Spleen (tissue), 11 donors: ENCODE data around the gene CCDC107. TPM values are rescaled to one million over a fixed set of nuclear protein-coding genes. Genes with fewer than 3 reads are reported as not detected.

Experiments used
- DNase-seq: peaks from one replicate; pipeline ENCODE4 v3.0.0-alpha.2; 2020
- H3K27ac ChIP-seq, 8 donors: fragments of 200-600 bp; sonication (generic) in 7 of 8; 1 replicate in 4 of 8; 2 replicates in 4 of 8; pipeline versions ENCODE4 v1.5.0 to v1.8.0; 2016 to 2021; ENCODE audit warnings: inconsistent platforms in 4 of 8, mild to moderate bottlenecking in 4 of 8, moderate library complexity in 1 of 8
- H3K27me3 ChIP-seq, 7 donors: fragments of 200-600 bp; sonication (generic) in 6 of 7; replicated peaks in 1 of 7; 1 replicate in 4 of 7; 2 replicates in 3 of 7; pipeline versions ENCODE4 v1.5.0 to v1.8.0; 2016 to 2021; ENCODE audit warnings: inconsistent platforms in 3 of 7, mild to moderate bottlenecking in 1 of 7
- H3K36me3 ChIP-seq, 6 donors: fragments of 200-600 bp; sonication (generic) in 5 of 6; 1 replicate in 4 of 6; 2 replicates in 2 of 6; pipeline versions ENCODE4 v1.5.0 to v1.8.0; 2016 to 2021; ENCODE audit warnings: inconsistent platforms in 2 of 6
- H3K4me1 ChIP-seq, 6 donors: fragments of 200-600 bp; sonication (generic) in 5 of 6; 1 replicate in 3 of 6; 2 replicates in 3 of 6; pipeline versions ENCODE4 v1.5.0 to v1.8.0; 2016 to 2021; ENCODE audit warnings: inconsistent platforms in 3 of 6
- H3K4me3 ChIP-seq, 8 donors: fragments of 200-600 bp; sonication (generic) in 7 of 8; 1 replicate in 4 of 8; 2 replicates in 4 of 8; pipeline versions ENCODE4 v1.5.0 to v1.8.0; 2016 to 2021; ENCODE audit warnings: inconsistent platforms in 4 of 8, mild to moderate bottlenecking in 4 of 8, moderate library complexity in 2 of 8
- H3K9me3 ChIP-seq, 8 donors: fragments of 200-600 bp; sonication (generic) in 7 of 8; 1 replicate in 4 of 8; 2 replicates in 4 of 8; pipeline versions ENCODE4 v1.5.0 to v1.8.0; 2016 to 2021; ENCODE audit warnings: inconsistent platforms in 4 of 8
- CTCF ChIP-seq, 11 experiments: fragments of 200-600 bp in 7 of 11; fragments of 450-650 bp in 4 of 11; sonication (generic) in 4 of 11; IDR thresholded peaks in 8 of 11; conservative IDR thresholded peaks in 3 of 11; 1 replicate in 7 of 11; 2 replicates in 4 of 11; pipeline versions ENCODE4 v1.4.0 to v1.8.0; 2016 to 2021; ENCODE audit warnings: antibody characterized with exemption in 11 of 11, inconsistent platforms in 4 of 11, mild to moderate bottlenecking in 1 of 11
- POLR2A ChIP-seq, 3 donors: fragments of 450-650 bp; IDR thresholded peaks; one replicate each; pipeline ENCODE4 v1.5.1; 2017; ENCODE audit warnings: antibody characterized with exemption in 3 of 3, mild to moderate bottlenecking in 1 of 3
- POLR2AphosphoS5 ChIP-seq, 3 donors: sonication (generic); formaldehyde crosslinking; IDR thresholded peaks; one replicate each; pipeline ENCODE4 v1.5.1; 2017; ENCODE audit warnings: antibody characterized with exemption in 3 of 3
- WGBS, 5 donors: extraction: QIAGEN DNeasy Blood & Tissue Kit in 3 of 5; methylation state at CpG; one replicate each; pipeline versions ENCODE4 v1.1.5 to v1.1.7; 2013 to 2018; 5-methylcytosine and 5-hydroxymethylcytosine counted together
- intact Hi-C: fragments of 100-400 bp; cut with DNase I; formaldehyde crosslinking; loops from one replicate; pipeline ENCODE4 v1.15.0; 2023; ENCODE audit warnings: low total_unique reads
- polyA plus RNA-seq, 3 donors: library from polyadenylated mRNA; stranded (reverse); fragments of 200-250 nt; gene quantifications; one replicate each; pipeline ENCODE4 v1.2.1, GENCODE V29; 2013
- total RNA-seq, 7 donors: library from RNA; depleted of rRNA in 3 of 7; stranded (reverse); fragments of >200 nt in 3 of 7; fragmentation: NEBNext Ultra II Directional in 4 of 7; extraction: Animal tissue kit (Norgen Biotek cat#: 25700) in 4 of 7; gene quantifications; one replicate each; pipeline versions ENCODE4 v1.1.0 to v1.2.1, GENCODE V29; 2016 to 2021
- donor health status: healthy with polysubstance abuse.
- donor health status: DM: no; HTN: no; CAD: no; lungs with moderate emphysema.
- donor health status: DM: no; HTN: no; CAD: no.
- donor health status: Bipolar disorder and iron deficiency.
- donor health status: healthy.
- donor health status: DM: no; HTN: no; CAD: no.
- donor health status: DM: yes; HTN: yes; CAD: no.

CCDC107 gene
- total and polyA plus RNA-seq, 10 donors = 14.4 to 46.9 (median 21.3) TPM

GRCh38 chr9:35650341-35651158, 7.5 kb upstream of the CCDC107 start, which contains the start of gene SIT1:
SIT1 (minus strand) TSS chr9:35650931; CDS start chr9:35650853, 78 bp downstream.
- Histone ChIP-seq H3K4me1 (peaks cover 30 to 87% (median 59%) of the 10 kb centered on the region in 6 donors), H3K27ac (peak within 1 kb of the TSS; percentile 68 to 95 (median 81)), H3K27me3 (no peaks in the 10 kb centered on the region), H3K36me3 (no peaks in the 10 kb centered on the region), H3K4me3 (peak within 1 kb of the TSS; percentile 41 to 73 (median 54)), H3K9me3 (no peaks in the 10 kb centered on the region)
- TF ChIP-seq POLR2AphosphoS5 (IDR thresholded peaks at IDR 0.05) = peak in 1 of 3 donors; percentile 30
- TF ChIP-seq CTCF (IDR thresholded peaks at IDR 0.05 in 8 of 11, conservative IDR thresholded peaks at IDR 0.05 in 3 of 11) = no peak
- intact Hi-C loops = no loop called here
- peak; percentile 82 for DNase-seq
- WGBS, 5 donors = 52 to 62% (median 57%) methylated on average over 12 to 22 of the region's 22 CpGs

- no peak overlapping the region for H3K4me3 ChIP-seq
- 89 to 94% (median 91%) methylated on average over 7 of the region's 7 CpGs for WGBS, 5 donors
- H3K4me1 ChIP-seq = peaks cover 29 to 89% (median 59%) of the 10 kb centered on the region in 6 donors
- no peak for TF ChIP-seq POLR2A (IDR thresholded peaks at IDR 0.05)
- no peak for TF ChIP-seq CTCF (IDR thresholded peaks at IDR 0.05 in 8 of 11, conservative IDR thresholded peaks at IDR 0.05 in 3 of 11)
- TF ChIP-seq POLR2AphosphoS5 (IDR thresholded peaks at IDR 0.05) = no peak
- peak overlapping the region in 4 of 8 donors; percentile 85 to 95 (median 93) for H3K27ac ChIP-seq
- H3K36me3 ChIP-seq = no peaks in the 10 kb centered on the region
- DNase-seq = no peak
- intact Hi-C loops = no loop called here
- H3K9me3 ChIP-seq = no peaks in the 10 kb centered on the region
- no peaks in the 10 kb centered on the region for H3K27me3 ChIP-seq
These were observed 5.9 kb upstream of the CCDC107 start for GRCh38 chr9:35651956-35652828.

GRCh38 chr9:35652829-35653209, 5.3 kb upstream of the CCDC107 start:
- intact Hi-C loops = no loop called here
- Histone ChIP-seq H3K36me3 (no peaks in the 10 kb centered on the region), H3K27me3 (no peaks in the 10 kb centered on the region), H3K9me3 (no peaks in the 10 kb centered on the region), H3K4me3 (no peak overlapping the region), H3K4me1 (peaks cover 27 to 89% (median 58%) of the 10 kb centered on the region in 6 donors), H3K27ac (peak overlapping the region in 3 of 8 donors; percentile 7 to 95 (median 13))
- 91 to 94% (median 93%) methylated on average over 8 of the region's 8 CpGs for WGBS, 5 donors
- DNase-seq = no peak
- TF ChIP-seq CTCF (IDR thresholded peaks at IDR 0.05 in 8 of 11, conservative IDR thresholded peaks at IDR 0.05 in 3 of 11) (no peak), POLR2A (IDR thresholded peaks at IDR 0.05) (no peak), POLR2AphosphoS5 (IDR thresholded peaks at IDR 0.05) (no peak)
